GM12891 (cell line): Measurements from ENCODE around the gene GFPT2.

ENCODE experiments used
- DNase-seq: peaks from one replicate; pipeline ENCODE4 v3.0.0; 2011; ENCODE audit warnings: low spot score; ENCODE audit not compliant: insufficient read length
- FAIRE-seq: peaks from 2 replicates; lab custom pipeline; 2011; peaks lifted over from hg19 to GRCh38; lab: Jason Lieb, UNC
- PAX5 ChIP-seq: IDR thresholded peaks from 2 replicates; pipeline ENCODE4 v1.6.1; 2011; ENCODE audit warnings: low read length, moderate library complexity, mild to moderate bottlenecking; ENCODE audit not compliant: insufficient read depth, severe bottlenecking
- POLR2A ChIP-seq: IDR thresholded peaks from 2 replicates; pipeline ENCODE4 v1.6.1; 2011; ENCODE audit warnings: low read depth, low read length, control low read depth
- POLR2AphosphoS5 ChIP-seq: IDR thresholded peaks from 2 replicates; pipeline ENCODE4 v1.6.1; 2011; ENCODE audit warnings: low read depth, low read length, control low read depth
- POU2F2 ChIP-seq: IDR thresholded peaks from 2 replicates; pipeline ENCODE4 v1.6.1; 2011; ENCODE audit warnings: low read depth, mild to moderate bottlenecking, control low read depth, low read length, moderate library complexity
- SPI1 ChIP-seq: IDR thresholded peaks from 2 replicates; pipeline ENCODE4 v1.6.1; 2011; ENCODE audit warnings: low read depth, low read length, control low read depth
- TAF1 ChIP-seq: IDR thresholded peaks from 2 replicates; pipeline ENCODE4 v1.6.1; 2011; ENCODE audit warnings: low read depth, low read length, control low read depth

Gene GFPT2

DNA sequence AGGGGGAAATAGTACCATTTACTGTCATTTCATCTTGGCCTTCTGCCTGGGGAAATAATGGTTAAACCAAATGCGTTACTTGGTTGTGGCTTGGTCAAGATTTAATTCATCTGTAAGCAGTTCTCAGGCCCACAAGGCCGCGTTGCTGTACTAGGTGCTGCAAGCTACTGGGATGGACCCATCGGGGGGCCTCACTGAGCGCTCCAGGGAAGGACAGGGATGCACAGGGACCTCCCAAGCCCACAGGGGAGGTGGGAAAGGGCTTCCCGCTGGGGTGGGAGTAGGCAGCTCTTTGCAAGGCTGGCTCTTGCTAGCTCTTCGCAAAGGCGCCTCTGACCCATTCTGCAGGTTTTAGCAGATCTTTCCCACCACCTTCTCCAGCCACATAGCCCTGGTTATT is 8.0 kb downstream of the GFPT2 start:
- TF ChIP-seq SPI1, result no peak
- no peak for TF ChIP-seq POLR2A
- no peak for TF ChIP-seq TAF1
- TF ChIP-seq PAX5, result no peak
- TF ChIP-seq POU2F2, result no peak
- no peak for TF ChIP-seq POLR2AphosphoS5
- FAIRE-seq, result no peak
- DNase-seq, result no peak

DNA sequence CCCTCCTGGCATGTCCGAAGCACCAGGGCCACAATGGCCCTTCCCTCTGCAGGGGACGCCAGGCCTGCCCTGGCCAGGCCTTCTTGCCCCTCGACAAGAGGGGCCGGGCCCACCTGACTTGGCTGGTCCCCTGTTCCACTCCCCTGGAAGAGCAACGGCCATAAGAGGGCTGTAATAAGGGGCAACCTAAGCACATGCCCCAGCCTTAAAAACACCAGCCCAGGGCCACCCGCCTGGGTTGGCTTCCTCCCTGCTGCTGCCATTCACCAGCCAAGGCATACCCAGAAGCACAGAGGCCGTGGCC is 8.5 kb downstream of the GFPT2 start:
- TF ChIP-seq SPI1 (no peak), TAF1 (no peak), POU2F2 (no peak), POLR2AphosphoS5 (no peak), POLR2A (no peak), PAX5 (no peak)
- DNase-seq, result no peak
- FAIRE-seq, result no peak

GRCh38 chr5:180343831-180344695 is 9.1 kb downstream of the GFPT2 start:
- FAIRE-seq (no peak), DNase-seq (no peak)
- TF ChIP-seq PAX5, result no peak
- TF ChIP-seq POLR2AphosphoS5, result no peak
- no peak for TF ChIP-seq SPI1
- no peak for TF ChIP-seq POU2F2
- TF ChIP-seq POLR2A, result no peak
- no peak for TF ChIP-seq TAF1

DNA sequence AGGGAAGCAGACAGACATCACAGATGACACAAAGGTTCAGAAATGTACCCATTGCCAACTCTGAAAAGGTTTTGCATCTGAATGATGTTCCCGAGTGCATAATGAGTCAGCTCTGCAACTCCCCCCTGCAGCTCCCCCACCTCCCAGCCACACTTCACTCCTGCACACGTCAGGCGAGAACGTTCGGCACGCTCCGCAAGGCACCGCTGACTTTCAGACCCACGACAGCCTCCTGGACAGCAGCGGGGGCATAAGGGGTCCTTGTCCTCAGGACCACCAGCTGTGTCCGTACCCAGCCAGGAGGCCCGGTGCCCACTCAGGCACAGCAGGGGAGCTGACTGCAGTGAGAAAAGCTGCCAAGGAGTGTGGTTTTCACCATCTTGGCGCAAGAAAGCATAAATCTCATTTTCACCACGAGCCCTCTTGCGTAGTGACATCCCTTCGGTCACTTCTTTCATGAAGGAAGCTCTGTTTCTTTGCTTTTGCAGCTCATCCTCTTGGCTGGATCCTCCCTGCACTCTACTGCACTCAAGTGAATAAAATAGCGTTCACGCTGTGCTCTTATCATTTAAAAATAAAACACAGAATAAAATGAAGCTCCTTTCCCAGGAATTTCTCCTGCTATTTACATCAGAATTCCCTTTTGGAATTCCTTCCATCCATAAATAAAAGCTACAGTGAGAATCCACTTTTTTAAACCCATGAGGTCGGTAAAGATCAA is 9.9 kb downstream of the GFPT2 start:
- FAIRE-seq (no peak), DNase-seq (no peak)
- TF ChIP-seq SPI1, result no peak
- no peak for TF ChIP-seq PAX5
- no peak for TF ChIP-seq POLR2AphosphoS5
- TF ChIP-seq TAF1, result no peak
- TF ChIP-seq POU2F2, result no peak
- no peak for TF ChIP-seq POLR2A

- no peak for TF ChIP-seq POU2F2
- TF ChIP-seq POLR2AphosphoS5, result no peak
- no peak for TF ChIP-seq POLR2A
- TF ChIP-seq SPI1, result no peak
- no peak for TF ChIP-seq TAF1
- TF ChIP-seq PAX5, result no peak
- FAIRE-seq (no peak), DNase-seq (no peak)
Measured at GRCh38 chr5:180341595-180341994, 11.5 kb downstream of the GFPT2 start.

- no peak for TF ChIP-seq POLR2A
- no peak for TF ChIP-seq SPI1
- no peak for TF ChIP-seq PAX5
- TF ChIP-seq POU2F2, result no peak
- TF ChIP-seq TAF1, result no peak
- TF ChIP-seq POLR2AphosphoS5, result no peak
- DNase-seq, result no peak
- no peak for FAIRE-seq
Measured at GRCh38 chr5:180340856-180341255, 12.3 kb downstream of the GFPT2 start.

DNA sequence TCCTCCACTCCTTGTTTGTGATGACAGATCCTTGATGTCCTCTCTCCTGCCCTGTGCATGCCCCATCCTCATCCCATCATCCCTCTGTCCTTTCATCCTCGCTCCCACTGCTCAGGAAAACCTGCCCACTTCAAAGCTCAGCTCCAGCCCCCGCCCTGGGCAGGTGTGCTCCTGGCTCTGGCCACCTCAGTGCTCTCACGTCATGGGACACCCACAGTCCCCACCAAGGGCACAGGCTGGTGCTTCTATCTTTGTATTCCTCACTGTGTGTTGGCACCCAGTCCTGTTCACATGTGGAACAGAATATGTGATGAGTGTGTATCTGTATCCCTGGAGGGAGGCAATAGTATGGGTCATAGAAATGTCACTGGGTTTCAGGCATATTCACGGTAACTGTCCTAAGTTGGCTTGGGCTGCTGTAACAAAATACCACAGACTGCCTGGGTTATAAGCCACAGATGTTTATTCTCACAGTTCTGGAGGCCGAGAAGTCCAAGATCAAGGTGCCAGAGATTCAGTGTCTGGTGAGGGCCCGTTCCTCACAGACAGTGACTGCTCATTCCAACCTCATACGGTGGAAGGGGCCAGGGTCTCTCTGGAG is 13.5 kb downstream of the GFPT2 start:
- FAIRE-seq, result no peak
- TF ChIP-seq POLR2AphosphoS5, result no peak
- no peak for TF ChIP-seq TAF1

GRCh38 chr5:180338001-180338707 is 15.0 kb downstream of the GFPT2 start:
- TF ChIP-seq POLR2A, result no peak
- TF ChIP-seq PAX5, result no peak
- TF ChIP-seq TAF1, result no peak
- TF ChIP-seq POU2F2, result no peak
- TF ChIP-seq POLR2AphosphoS5, result no peak
- TF ChIP-seq SPI1, result no peak
- FAIRE-seq, result no peak

More for the DNA sequence above, 13.5 kb downstream of the GFPT2 start:
- no peak for DNase-seq

More at GRCh38 chr5:180338001-180338707, 15.0 kb downstream of the GFPT2 start:
- DNase-seq, result no peak
